WI38 (cell line): Measurements from ENCODE around the gene AMPH.
A peak's percentile ranks its signal among the peaks of the same experiment; 100 is the strongest.

Source experiments
- H3K4me3 ChIP-seq: 2 replicates; pipeline ENCODE4 v1.5.1; 2011; ENCODE audit warnings: low read depth, mild to moderate bottlenecking, control low read depth, low read length
- TF ChIP-seq, protein P1 (sequence below): IDR thresholded peaks from 2 replicates; pipeline ENCODE4 v1.5.1; 2012; ENCODE audit warnings: low read depth, mild to moderate bottlenecking, control low read depth, low read length

Gene AMPH

DNA sequence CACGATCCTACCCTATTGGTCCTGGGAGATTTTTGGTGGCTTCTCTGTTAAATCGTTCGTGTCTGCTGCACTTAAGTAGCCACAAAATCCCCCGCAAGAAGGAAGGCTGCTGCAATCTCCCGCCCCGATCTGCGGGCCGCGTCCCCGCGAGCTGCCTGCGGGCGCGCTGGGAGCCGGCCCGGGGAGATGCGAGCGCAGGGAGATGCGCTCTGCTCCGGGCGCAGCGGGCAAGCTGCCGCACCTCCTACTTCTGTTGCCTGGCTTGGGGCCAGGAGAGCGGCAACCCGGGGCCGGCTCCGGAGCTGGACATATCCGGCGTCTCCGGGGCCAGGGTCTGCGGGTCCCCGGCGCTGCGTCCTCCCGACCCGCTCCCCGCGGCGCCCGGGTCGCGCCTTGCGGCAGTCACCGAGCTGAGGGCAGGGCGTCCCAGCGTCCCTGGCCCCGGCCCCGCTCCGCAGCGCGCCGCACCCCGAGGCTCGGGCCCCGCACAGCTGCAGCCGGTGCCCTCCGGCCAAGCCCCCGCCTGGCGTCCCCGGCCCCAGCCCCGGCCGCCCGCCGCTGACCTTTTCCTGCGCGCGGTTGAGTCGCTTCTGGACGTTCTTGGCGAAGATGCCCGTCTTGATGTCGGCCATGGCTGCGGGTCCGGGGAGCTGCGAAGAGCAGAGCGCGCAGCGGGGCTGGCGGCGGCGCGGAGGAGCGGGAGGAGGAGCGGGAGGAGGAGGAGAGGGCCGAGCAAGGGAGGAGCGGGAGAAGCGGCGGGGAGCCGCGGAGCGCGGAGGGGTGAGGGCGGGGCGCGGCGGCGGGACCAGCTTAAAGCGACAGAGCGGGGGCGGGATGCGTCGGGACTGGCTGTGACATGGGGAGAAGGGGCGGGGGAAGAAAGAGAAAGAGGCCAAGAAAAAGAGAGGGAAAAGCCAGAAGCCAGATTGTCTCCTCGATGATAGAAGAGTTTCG is at the start of gene AMPH:
TSS of gene AMPH (minus strand) at position 654 of the 954 bp plus-strand sequence. CDS start at position 632, 22 bp downstream.
- TF ChIP-seq, protein P1, sequence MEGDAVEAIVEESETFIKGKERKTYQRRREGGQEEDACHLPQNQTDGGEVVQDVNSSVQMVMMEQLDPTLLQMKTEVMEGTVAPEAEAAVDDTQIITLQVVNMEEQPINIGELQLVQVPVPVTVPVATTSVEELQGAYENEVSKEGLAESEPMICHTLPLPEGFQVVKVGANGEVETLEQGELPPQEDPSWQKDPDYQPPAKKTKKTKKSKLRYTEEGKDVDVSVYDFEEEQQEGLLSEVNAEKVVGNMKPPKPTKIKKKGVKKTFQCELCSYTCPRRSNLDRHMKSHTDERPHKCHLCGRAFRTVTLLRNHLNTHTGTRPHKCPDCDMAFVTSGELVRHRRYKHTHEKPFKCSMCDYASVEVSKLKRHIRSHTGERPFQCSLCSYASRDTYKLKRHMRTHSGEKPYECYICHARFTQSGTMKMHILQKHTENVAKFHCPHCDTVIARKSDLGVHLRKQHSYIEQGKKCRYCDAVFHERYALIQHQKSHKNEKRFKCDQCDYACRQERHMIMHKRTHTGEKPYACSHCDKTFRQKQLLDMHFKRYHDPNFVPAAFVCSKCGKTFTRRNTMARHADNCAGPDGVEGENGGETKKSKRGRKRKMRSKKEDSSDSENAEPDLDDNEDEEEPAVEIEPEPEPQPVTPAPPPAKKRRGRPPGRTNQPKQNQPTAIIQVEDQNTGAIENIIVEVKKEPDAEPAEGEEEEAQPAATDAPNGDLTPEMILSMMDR, result no peak
- H3K4me3 ChIP-seq, result peak within 1 kb of the TSS; percentile 42

DNA sequence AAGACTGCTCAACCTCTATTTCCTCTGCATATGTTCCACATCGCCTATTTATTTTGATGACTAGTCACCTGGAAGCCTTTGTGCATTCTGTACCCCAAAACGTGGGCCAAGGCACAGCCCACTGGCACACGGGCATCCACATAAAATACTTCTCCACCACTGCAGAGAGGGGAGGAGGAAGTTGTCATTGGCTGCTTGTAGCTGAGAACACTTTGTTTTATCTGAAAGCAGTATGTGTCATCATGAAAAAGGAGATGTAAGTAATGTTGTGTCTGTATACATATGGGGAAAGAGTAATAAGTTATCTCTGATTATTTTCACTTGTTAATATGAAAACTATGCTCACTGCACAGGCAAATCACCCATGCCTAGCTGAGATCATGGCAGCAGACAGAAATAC is 48.2 kb upstream of the AMPH start:
- TF ChIP-seq, protein P1, result no peak
- no peak overlapping the region for H3K4me3 ChIP-seq

DNA sequence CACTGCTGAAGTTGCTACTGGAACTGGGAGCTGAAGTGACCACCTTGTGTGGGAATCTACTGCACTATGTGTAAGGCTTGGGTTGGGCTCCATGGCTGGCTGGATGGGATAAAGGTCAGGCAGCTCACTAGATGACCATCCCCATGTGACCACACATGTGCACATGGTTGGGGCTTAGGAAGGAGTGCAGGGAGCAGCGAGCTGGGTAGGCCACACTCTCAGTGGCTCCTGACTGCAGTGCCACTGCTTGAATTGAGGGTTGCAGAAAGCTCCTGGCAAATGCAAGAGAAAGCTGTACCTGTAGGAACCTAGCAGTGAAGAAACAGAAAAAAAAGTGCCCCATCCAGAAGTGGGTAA is 47.5 kb upstream of the AMPH start:
- H3K4me3 ChIP-seq, result no peak overlapping the region
- TF ChIP-seq, protein P1, result no peak

DNA sequence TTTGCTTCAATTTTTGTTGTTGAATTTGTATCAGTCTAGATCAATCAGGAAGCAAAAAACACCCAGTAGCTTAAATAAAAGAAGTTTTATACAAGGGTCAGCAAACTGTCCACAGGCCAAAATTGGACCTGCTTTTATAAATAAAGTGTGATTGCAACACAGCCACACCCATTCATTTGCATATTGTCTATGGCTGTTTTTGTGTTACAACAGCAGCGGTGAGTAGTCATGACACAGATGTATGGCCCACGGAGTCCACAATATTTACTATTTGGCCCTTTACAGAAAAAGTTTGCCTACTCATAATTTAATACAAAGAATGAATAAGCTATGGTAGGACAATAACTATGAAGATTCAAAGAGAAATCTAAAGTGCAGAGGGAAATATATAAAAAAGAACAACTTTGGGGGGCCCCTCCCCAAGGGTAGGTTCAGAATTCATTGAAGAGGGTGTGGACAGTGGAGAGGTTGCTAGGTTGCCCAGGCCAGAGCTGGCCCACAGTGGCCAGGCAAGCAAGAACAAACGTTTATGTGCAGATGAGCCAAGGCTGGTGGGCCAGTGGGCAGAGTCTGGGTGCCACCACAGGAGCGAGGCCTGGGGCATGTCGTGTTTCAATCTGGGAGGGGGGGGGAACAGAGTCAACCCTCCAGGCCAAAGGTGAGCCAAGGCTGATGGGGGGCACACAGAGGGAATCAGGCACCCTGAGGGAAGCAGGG is 47.0 kb upstream of the AMPH start:
- no peak overlapping the region for H3K4me3 ChIP-seq
- TF ChIP-seq, protein P1, result no peak

DNA sequence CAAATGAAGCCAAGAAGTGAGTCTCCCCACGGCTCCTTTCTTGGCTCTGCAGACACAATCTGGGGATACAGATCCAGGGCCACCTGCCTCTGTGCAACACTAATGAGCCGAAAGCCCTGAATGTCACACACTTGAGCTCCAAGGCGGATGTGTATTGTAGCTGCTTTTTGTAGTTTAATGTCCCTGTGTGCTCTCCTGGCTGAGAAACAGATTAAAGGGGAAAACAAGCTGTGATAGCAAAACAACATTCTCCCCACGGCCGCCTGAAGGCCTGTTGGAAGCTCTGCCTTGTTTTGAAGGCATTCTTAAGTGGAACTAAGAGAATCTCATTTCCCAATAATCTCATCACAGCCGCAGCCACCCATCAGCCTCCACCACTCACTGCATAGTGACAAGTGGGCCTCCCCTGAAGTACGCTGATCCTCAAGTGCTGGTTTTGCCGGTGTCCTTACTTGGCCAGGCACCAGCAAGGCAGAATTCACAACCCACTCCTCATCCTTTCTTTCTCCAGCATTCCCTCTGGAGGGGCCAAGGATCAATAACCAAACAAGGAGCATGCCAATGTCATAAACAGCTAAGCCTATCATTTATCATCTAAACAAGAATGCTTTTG is 44.4 kb upstream of the AMPH start:
- H3K4me3 ChIP-seq, result no peak overlapping the region
- TF ChIP-seq, protein P1, result no peak

DNA sequence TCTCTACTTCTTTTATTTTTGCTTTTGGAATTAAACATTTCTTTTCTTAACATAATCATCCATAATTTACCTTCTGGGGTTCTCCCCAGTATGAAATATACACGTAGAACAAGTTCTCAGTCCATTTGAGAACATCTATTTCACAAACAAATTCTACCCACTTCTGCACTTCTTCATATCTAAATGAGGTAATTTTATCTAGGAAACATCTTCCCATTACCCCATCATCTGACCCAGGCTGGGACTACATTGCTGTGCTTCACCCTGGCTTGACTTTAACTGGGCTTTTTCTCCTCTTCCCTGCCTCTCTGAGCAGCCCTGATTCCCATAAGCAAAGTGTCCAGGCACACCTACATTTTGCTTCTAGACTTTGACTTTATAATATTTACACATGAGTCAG is 43.3 kb upstream of the AMPH start:
- TF ChIP-seq, protein P1, result no peak
- H3K4me3 ChIP-seq, result no peak overlapping the region
